HG03442 (cell line): ENCODE data around the gene AATK.

ENCODE experiments used
- ATAC-seq: cut with Tn5 transposase; IDR thresholded peaks from one replicate; pipeline ENCODE4 v1.9.1; 2021; ENCODE audit warnings: mild to moderate bottlenecking, moderate library complexity; ENCODE audit not compliant: unreplicated experiment

The AATK gene

GRCh38 chr17:81166033-81166492 is at the start of gene AATK:
Gene AATK, minus strand, starts transcription at chr17:81166221. Its CDS starts 229 bp downstream, at chr17:81165992.
- ATAC-seq, result no peak

GRCh38 chr17:81213978-81214377 is 48.0 kb upstream of the AATK start:
- no peak for ATAC-seq

- no peak for ATAC-seq
These were observed 46.3 kb upstream of the AATK start for GRCh38 chr17:81212365-81212764.

- no peak for ATAC-seq
These were observed 44.8 kb upstream of the AATK start for GRCh38 chr17:81210868-81211267.

GRCh38 chr17:81210466-81210865 is 44.4 kb upstream of the AATK start:
- no peak for ATAC-seq

- no peak for ATAC-seq
These were observed 43.1 kb upstream of the AATK start for GRCh38 chr17:81209141-81209540.

GRCh38 chr17:81208651-81209050 is 42.6 kb upstream of the AATK start:
- ATAC-seq, result no peak

- ATAC-seq, result no peak
These were observed 41.9 kb upstream of the AATK start for GRCh38 chr17:81207610-81208581.

- ATAC-seq, result no peak
These were observed 40.6 kb upstream of the AATK start for GRCh38 chr17:81206657-81207056.

- no peak for ATAC-seq
These were observed 40.1 kb upstream of the AATK start for GRCh38 chr17:81206166-81206565.

GRCh38 chr17:81204578-81204977 is 38.6 kb upstream of the AATK start:
- ATAC-seq, result no peak

- ATAC-seq, result no peak
These were observed 37.1 kb upstream of the AATK start for GRCh38 chr17:81203136-81203535.

GRCh38 chr17:81202318-81202717 is 36.3 kb upstream of the AATK start:
- no peak for ATAC-seq

GRCh38 chr17:81200695-81201580 is 34.9 kb upstream of the AATK start:
- no peak for ATAC-seq

GRCh38 chr17:81200201-81200600 is 34.2 kb upstream of the AATK start:
- no peak for ATAC-seq

GRCh38 chr17:81199482-81199830 is 33.4 kb upstream of the AATK start:
- ATAC-seq, result no peak

GRCh38 chr17:81198826-81199481 is 32.9 kb upstream of the AATK start:
- no peak for ATAC-seq

GRCh38 chr17:81197831-81198490 is 31.9 kb upstream of the AATK start:
- ATAC-seq, result no peak

GRCh38 chr17:81197409-81197795 is 31.4 kb upstream of the AATK start:
- no peak for ATAC-seq
